GM10248 (cell line): ENCODE measurements around the gene ASL.
"Not testable (repeated sequence)": the region's sequence is repeated elsewhere in the genome, so short reads cannot be mapped to it uniquely, and the experiment has no call there.

Source experiments
- CTCF ChIA-PET: fragments of 300-600 bp; sonication (Branson Sonifier 250); formaldehyde crosslinking; extraction: SDS; loops from one replicate; lab custom pipeline; 2021; ENCODE audit warnings: antibody characterized with exemption; lab: Yijun Ruan, JAX
- POLR2A ChIA-PET: fragments of 350-650 bp; sonication (Branson Sonifier 250); formaldehyde crosslinking; extraction: SDS; loops from one replicate; lab custom pipeline; 2020; ENCODE audit warnings: antibody characterized with exemption; lab: Yijun Ruan, JAX
- DNase-seq: peaks from one replicate; pipeline ENCODE4 v3.0.0; 2012; ENCODE audit errors: extremely low spot score
- CTCF ChIP-seq: IDR thresholded peaks from 2 replicates; pipeline ENCODE4 v1.5.1; 2012; ENCODE audit warnings: mild to moderate bottlenecking, low read depth; ENCODE audit errors: extremely low read depth, missing control alignments, control extremely low read depth

The ASL gene

DNA sequence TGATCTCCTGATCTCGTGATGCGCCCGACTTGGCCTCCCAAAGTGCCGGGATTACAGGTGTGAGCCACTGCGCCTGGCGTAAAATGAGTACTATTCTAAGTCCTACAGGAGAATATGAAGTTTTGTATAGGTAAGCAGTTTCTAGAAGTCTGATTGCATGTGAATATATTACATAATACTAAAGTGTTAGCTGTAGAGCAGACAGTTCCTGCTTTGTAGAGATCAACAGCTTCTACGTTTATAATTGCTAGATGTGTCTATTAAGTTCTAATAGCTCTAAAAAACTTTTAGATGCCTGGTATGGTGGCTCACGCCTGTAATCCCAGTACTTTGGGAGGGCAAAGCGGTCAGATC lies 47.5 kb downstream of the ASL start:
- TF ChIP-seq CTCF = no peak
- no peak for DNase-seq
- CTCF ChIA-PET = no interaction called here
- POLR2A ChIA-PET = no interaction called here

DNA sequence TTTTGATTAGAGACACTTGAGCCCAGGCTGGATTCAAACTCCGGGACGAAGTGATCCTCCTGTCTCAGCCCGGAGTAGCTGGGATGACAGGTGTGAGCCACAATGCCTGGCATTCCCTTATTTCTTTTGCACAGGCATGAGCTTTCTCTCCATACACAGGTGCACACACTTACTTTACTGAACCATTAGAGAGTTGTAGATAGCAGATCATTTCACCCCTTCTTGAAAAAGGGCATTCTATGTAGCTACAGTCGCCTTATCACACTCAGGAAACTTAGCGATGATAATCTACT lies 48.9 kb downstream of the ASL start:
- CTCF ChIA-PET, POLR2A ChIA-PET, DNase-seq: not testable (repeated sequence)

DNA sequence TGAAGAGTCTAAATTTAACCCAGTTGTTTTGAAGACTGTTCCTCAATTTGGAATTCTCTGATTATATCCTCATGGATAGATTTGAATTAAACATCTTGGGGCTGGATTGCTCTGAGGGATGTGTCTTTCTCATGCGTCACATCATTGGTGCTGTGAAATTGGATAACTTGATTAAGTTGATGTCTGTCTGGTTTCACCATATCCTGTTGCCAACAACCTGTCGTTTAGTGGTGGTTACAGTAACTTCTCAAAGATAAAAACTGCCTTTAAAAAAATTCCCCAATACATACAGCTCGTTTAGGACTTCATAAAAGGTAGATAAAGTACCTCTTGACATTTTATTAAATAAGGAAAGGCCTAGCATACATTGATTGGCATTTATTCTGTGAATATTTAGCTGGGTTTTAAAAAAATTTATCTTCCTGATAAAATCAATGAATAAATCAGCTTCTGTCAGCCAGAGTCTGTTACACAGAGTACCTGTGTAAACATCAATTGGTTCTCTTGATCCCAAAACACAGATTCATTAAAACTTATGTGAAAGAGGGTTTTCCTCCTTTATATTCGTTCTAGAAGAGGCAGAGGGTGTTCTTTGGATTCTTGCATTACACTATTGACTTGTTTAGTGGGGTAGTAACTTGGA lies 49.6 kb downstream of the ASL start:
- CTCF ChIA-PET = no interaction called here
- DNase-seq = no peak

DNA sequence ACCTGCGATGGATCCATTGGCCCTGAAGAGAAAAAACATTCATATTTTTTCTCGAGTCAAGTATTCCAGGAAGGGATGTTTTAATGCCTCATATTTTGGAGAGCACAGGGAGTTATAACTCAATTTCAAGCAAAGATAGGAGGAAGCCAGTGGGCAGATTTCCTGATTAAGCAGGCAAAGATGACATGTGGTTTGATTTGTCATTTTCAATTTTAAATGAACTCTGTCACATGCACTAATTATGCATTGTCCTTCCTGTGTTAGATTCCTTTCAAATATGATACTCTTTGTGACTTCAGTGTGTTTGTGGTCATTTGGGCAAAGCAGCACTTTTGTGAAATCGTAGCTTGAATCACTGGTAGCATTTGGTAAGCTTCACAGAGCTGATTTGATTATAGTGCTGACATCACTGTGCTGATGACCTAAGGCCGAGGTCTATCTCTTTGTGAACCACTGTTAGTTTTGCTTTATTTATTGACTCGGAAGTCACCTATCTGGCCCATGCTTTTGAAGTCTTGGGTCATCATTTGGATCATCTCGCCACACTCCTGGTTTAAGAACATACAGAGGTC lies 50.2 kb downstream of the ASL start:
- CTCF ChIA-PET = not testable (repeated sequence)

More for the DNA sequence above, 49.6 kb downstream of the ASL start:
- TF ChIP-seq CTCF = no peak
- POLR2A ChIA-PET = no interaction called here

DNA sequence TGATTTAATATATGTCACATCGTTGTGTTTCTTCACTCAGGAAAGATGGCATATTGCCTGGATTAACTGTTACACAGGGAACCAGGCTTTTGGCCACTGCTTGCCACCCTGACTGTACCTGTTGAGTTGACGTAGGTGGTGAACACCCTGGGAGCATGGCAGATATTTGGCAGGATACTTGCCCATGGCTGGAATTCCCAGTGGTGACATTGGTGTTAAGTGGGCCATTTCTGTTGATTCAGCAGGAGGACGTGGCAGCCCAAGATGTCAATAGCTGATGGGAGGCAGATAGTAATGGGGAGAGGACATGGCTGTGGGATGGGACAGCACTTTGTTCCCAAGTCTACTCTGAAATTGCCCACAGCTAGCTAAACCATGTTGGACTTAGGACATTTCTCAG lies 51.6 kb downstream of the ASL start:
- DNase-seq, POLR2A ChIA-PET, CTCF ChIA-PET: not testable (repeated sequence)

More for the DNA sequence above, 50.2 kb downstream of the ASL start:
- DNase-seq, POLR2A ChIA-PET: not testable (repeated sequence)

- TF ChIP-seq CTCF = no peak
- DNase-seq = no peak
- CTCF ChIA-PET = interaction anchor here (1.6 kb wide), 1 partner anchor 10 kb away, joined by 5 read pairs; no protein-coding TSS in a partner anchor
- POLR2A ChIA-PET = no interaction called here
Observed at GRCh38 chr7:66138994-66139752, 63.6 kb downstream of the ASL start.

- ChIA-PET CTCF (no interaction called here), POLR2A (no interaction called here)
- TF ChIP-seq CTCF = no peak
- no peak for DNase-seq
Observed at GRCh38 chr7:66140924-66141323, 65.3 kb downstream of the ASL start.

DNA sequence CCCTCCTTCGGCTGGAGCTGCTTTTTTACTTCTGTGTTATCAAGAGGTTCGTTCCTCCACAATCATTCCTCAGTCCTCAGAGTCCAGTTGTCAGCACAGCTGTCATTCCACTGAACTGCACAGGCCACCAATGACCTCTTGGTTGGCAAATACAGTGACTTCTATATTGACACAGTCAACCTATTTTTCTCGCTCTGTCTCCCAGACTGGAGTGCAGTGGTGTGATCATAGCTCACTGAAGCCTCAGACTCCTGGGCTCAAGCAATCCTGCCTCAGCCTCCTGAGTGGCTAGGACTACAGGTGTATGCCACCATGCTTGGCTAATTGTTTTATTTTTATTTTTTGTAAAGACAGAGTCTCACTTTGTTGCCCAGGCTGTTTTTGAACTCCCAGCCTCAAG lies 66.7 kb downstream of the ASL start:
- no peak for DNase-seq
- POLR2A ChIA-PET = no interaction called here
- no peak for TF ChIP-seq CTCF
- CTCF ChIA-PET = interaction anchor here (1.1 kb wide), 1 partner anchor 32 kb away, joined by 3 read pairs; no protein-coding TSS in a partner anchor
